ENCODE measurements around the gene KIAA1671.

KIAA1671 gene

GRCh38 chr22:25069426-25069757, 116.9 kb downstream of the KIAA1671 start:
- no peak for DNase-seq

- no peak for DNase-seq
Observed at GRCh38 chr22:25069758-25070481, 117.4 kb downstream of the KIAA1671 start.

GRCh38 chr22:25070956-25071355, 118.4 kb downstream of the KIAA1671 start:
- DNase-seq, result peak; percentile 2 to 35 (median 34)

GRCh38 chr22:25071720-25072119, 119.2 kb downstream of the KIAA1671 start:
- no peak for DNase-seq

GRCh38 chr22:25072406-25072805, 119.9 kb downstream of the KIAA1671 start:
- DNase-seq, result no peak

- DNase-seq, result no peak
Observed at GRCh38 chr22:25076336-25076735, 123.8 kb downstream of the KIAA1671 start.

- DNase-seq, result no peak
Observed at GRCh38 chr22:25077056-25077455, 124.5 kb downstream of the KIAA1671 start.

- DNase-seq, result no peak
Observed at GRCh38 chr22:25077964-25078363, 125.4 kb downstream of the KIAA1671 start.

GRCh38 chr22:25078591-25078990, 126.1 kb downstream of the KIAA1671 start:
- no peak for DNase-seq

GRCh38 chr22:25080855-25081254, 128.3 kb downstream of the KIAA1671 start:
- no peak for DNase-seq

GRCh38 chr22:25081409-25081824, 128.9 kb downstream of the KIAA1671 start:
- peak in 3 of 4 experiments; percentile 3 to 33 (median 28) for DNase-seq

- DNase-seq, result no peak
Observed at GRCh38 chr22:25082096-25082495, 129.6 kb downstream of the KIAA1671 start.

GRCh38 chr22:25083056-25083806, 130.7 kb downstream of the KIAA1671 start:
- no peak for DNase-seq

- DNase-seq, result no peak
Observed at GRCh38 chr22:25083807-25084200, 131.3 kb downstream of the KIAA1671 start.

GRCh38 chr22:25084405-25085107, 132.0 kb downstream of the KIAA1671 start:
- DNase-seq, result no peak

GRCh38 chr22:25085156-25085555, 132.6 kb downstream of the KIAA1671 start:
- DNase-seq, result peak in 1 of 4 experiments; percentile 18

GRCh38 chr22:25085930-25086901, 133.7 kb downstream of the KIAA1671 start:
- DNase-seq, result no peak

GRCh38 chr22:25086902-25087282, 134.4 kb downstream of the KIAA1671 start:
- no peak for DNase-seq

GRCh38 chr22:25090225-25090890, 137.8 kb downstream of the KIAA1671 start:
- DNase-seq, result no peak

GRCh38 chr22:25091458-25091857, 138.9 kb downstream of the KIAA1671 start:
- no peak for DNase-seq

GRCh38 chr22:25092119-25092518, 139.6 kb downstream of the KIAA1671 start:
- no peak for DNase-seq

- DNase-seq, result no peak
Observed at GRCh38 chr22:25094579-25094978, 142.1 kb downstream of the KIAA1671 start.

Measured in suppressor macrophage (primary cell).